HG03060 (cell line): ENCODE results near the gene ACP4.

Experiments used
- ATAC-seq: cut with Tn5 transposase; IDR thresholded peaks from one replicate; pipeline ENCODE4 v1.9.1; 2021; ENCODE audit warnings: low read depth, moderate number of reproducible peaks; ENCODE audit not compliant: unreplicated experiment

The ACP4 gene

DNA sequence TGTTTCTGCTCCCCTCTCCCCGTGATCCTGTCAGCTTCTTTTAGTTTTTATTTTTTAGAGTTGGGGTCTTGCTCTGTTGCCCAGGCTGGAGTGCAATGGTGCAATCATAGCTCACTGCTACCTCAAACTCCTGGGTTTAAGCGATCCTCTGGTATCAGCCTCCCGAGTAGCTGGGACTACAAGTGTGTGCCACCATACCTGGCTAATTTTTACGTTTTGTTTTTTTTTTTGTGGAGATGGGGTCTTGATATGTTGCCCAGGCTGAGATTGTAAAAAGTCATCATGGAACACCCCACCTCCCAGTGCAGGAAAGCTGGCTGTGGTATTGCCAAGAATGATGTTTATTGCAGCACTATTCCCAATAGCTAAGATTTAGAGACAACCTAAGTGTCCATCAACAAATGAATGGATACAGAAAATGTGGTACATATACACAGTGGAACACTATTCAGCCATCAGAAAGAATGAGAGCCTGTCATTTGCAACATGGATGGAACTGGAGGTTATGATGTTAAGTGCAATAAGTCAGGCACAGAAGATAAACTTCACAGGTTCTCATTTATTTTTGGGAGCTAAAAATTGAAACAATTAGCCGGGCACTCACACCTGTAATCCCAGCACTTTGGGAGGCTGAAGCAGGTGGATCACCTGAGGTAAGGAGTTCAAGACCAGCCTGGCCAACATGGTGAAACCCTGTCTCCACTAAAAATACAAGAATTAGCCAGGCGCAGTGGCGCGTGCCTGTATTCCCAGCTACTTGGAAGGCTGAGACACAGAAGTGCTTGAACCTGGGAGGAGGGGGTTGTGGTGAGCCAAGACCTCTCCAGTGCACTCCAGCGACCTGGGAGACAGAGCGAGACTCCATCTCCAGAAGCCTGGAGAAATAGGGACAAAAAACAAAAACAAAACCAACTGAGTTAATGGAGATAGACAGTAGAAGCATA is 49.8 kb downstream of the ACP4 start:
- no peak for ATAC-seq

DNA sequence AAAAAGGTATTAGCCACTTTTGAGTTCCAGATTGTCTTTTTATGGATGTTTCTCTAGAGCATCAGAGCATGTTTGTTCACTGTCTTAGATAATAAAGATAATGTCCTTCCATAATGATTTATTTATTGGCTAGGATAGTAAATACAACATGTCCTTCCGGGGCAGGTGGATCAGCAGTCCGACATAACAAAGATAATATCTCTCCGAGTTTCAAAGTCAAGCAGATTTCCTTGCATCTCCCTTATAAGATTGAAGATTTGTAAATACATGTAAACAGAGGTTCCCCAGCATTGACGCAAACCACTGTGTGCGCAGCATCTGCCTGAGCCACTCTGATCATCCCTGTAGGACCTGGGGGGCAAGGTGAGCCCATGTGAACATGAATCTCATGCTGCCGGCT is 51.9 kb downstream of the ACP4 start:
- ATAC-seq = no peak

DNA sequence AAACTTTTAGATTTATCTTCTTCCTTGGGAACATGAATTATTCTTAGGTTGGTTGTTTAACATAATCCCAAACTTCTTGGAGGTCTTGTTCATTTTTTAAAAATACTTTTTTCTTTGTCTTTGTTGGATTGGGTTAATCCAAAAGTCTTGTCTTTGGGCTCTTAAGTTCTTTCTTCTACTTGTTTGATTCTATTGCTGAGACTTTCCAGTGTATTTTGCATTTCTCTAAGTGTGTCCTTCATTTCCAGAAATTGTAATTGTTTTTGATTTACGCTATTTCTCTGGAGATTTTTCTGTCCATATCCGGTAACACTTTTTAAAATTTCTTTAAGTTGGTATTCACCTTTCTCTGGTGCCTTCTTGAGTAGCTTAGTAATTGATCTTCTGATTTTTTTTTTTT is 53.0 kb downstream of the ACP4 start:
- ATAC-seq = no peak

DNA sequence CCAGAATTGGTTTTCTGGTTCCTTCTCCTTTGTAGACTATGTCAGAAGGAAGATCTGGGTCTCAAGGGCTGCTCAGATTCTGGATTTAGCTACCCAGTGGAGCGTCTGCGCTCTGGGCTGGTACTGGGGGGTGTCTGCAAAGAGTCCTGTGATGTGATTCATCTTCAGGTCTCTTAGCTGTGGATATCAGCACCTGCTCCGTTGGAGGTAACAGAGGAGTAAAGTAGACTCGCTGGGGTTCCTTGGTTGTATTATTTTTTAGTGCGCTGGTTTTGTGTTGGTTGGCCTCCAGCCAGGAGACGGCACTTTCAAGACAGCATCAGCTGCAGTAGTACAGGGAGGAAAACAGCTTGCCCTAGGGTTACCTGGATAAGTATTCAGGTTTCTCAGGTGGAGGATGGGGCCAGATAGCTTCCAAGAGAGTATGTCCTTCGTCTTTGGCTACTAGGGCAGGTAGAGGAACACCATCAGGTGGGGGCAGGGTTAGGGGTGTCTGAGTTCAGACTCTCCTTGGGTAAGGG is 53.5 kb downstream of the ACP4 start:
- no peak for ATAC-seq

DNA sequence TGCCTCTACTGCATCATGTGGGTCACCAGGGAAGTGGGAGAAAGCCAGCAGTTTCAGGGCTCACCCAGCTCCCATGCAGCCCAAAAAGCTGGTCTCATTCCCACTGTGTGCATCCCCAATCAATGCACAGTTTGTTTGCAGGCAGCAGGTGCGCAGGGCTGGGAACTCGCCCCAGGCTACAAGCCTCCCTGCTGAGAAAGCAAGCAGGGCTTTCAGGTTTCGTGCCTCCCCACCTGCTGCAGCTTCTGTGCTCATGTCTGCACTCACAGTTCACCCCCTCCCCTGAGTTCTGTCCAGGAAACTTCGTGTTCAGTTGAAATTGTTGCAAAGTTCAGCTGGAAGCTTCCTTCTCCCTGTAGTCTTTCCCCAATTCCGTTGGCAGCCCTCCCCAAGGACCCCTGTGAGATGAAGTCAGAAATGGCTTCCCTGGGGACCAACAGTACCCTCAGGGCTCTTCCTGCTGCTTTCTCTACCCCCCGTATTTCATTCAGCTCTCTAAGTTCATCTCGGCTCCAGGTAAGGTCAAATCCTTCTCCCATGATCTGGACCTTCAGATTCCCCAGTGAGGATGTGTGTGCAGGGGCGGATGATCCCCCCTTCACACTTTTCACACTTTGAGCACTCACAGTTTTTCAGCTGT is 54.2 kb downstream of the ACP4 start:
- ATAC-seq = no peak
